OCI-LY1 (cell line): ENCODE results near the gene CHST11.

Experiments
- EZH2 ChIP-seq: fragments of 200-600 bp; sonication (generic), shearing (Covaris generic); IDR thresholded peaks from 2 replicates; pipeline ENCODE4 v1.8.0; 2017; ENCODE audit warnings: borderline replicate concordance, mixed run types, mild to moderate bottlenecking, antibody characterized with exemption, low read length, moderate library complexity, mixed read lengths
- TF ChIP-seq, protein P1 (sequence below): fragments of 200-600 bp; sonication (generic), shearing (Covaris generic); IDR thresholded peaks from 2 replicates; pipeline ENCODE4 v1.5.1; 2017; ENCODE audit warnings: mild to moderate bottlenecking, antibody characterized with exemption, low read length, moderate library complexity, mixed read lengths

- TF ChIP-seq, protein P1, sequence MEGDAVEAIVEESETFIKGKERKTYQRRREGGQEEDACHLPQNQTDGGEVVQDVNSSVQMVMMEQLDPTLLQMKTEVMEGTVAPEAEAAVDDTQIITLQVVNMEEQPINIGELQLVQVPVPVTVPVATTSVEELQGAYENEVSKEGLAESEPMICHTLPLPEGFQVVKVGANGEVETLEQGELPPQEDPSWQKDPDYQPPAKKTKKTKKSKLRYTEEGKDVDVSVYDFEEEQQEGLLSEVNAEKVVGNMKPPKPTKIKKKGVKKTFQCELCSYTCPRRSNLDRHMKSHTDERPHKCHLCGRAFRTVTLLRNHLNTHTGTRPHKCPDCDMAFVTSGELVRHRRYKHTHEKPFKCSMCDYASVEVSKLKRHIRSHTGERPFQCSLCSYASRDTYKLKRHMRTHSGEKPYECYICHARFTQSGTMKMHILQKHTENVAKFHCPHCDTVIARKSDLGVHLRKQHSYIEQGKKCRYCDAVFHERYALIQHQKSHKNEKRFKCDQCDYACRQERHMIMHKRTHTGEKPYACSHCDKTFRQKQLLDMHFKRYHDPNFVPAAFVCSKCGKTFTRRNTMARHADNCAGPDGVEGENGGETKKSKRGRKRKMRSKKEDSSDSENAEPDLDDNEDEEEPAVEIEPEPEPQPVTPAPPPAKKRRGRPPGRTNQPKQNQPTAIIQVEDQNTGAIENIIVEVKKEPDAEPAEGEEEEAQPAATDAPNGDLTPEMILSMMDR = no peak
- TF ChIP-seq EZH2 = no peak
Measured at GRCh38 chr12:104426926-104427546, 29.7 kb upstream of the CHST11 start.
